Prostate gland (tissue), 2 donors: ENCODE data around the gene VPS37C.

Experiments
- CTCF ChIP-seq, 4 experiments: fragments of 200-600 bp in 2 of 4; fragments of 450-650 bp in 2 of 4; sonication (generic) in 2 of 4; IDR thresholded peaks; 1 replicate in 3 of 4; 2 replicates in 1 of 4; pipeline ENCODE4 v1.5.1; 2016 to 2019; ENCODE audit warnings: antibody characterized with exemption in 4 of 4, mild to moderate bottlenecking in 2 of 4, moderate library complexity in 2 of 4
- POLR2AphosphoS5 ChIP-seq: sonication (generic); formaldehyde crosslinking; IDR thresholded peaks from one replicate; pipeline ENCODE4 v1.6.1; 2017; ENCODE audit warnings: antibody characterized with exemption

GRCh38 chr11:61142424-61142823 lies 18.8 kb downstream of the VPS37C start:
- TF ChIP-seq POLR2AphosphoS5, result no peak
- TF ChIP-seq CTCF (IDR thresholded peaks at IDR 0.05), result no peak
